ENCODE measurements around the gene INSC.

The INSC gene

GRCh38 chr11:15118431-15118830 is 3.7 kb downstream of the INSC start:
- no peak for TF ChIP-seq ZNF565 (CRISPR knock-in tag; conservative IDR thresholded peaks at IDR 0.05; ENCODE audit: low read depth)
- ATAC-seq: no peak

- no peak for ATAC-seq
- TF ChIP-seq BACH2 (CRISPR knock-in tag; IDR thresholded peaks at IDR 0.05; ENCODE audit: borderline replicate concordance) (no peak), TCF4 (CRISPR knock-in tag; IDR thresholded peaks at IDR 0.05; ENCODE audit: borderline replicate concordance) (no peak), RARB (CRISPR knock-in tag; IDR thresholded peaks at IDR 0.05) (no peak), ZFP3 (CRISPR knock-in tag; IDR thresholded peaks at IDR 0.05) (no peak), ZC3H10 (CRISPR knock-in tag; IDR thresholded peaks at IDR 0.05) (no peak), SNAI2 (CRISPR knock-in tag; IDR thresholded peaks at IDR 0.05) (no peak), CSDC2 (CRISPR knock-in tag; IDR thresholded peaks at IDR 0.05) (no peak), GLIS3 (CRISPR knock-in tag; IDR thresholded peaks at IDR 0.05) (no peak), ZNF8 (CRISPR knock-in tag; IDR thresholded peaks at IDR 0.05) (no peak), TSHZ2 (CRISPR knock-in tag; IDR thresholded peaks at IDR 0.05) (no peak), ISL1 (CRISPR knock-in tag; IDR thresholded peaks at IDR 0.05) (no peak)
- TF ChIP-seq, protein P1, sequence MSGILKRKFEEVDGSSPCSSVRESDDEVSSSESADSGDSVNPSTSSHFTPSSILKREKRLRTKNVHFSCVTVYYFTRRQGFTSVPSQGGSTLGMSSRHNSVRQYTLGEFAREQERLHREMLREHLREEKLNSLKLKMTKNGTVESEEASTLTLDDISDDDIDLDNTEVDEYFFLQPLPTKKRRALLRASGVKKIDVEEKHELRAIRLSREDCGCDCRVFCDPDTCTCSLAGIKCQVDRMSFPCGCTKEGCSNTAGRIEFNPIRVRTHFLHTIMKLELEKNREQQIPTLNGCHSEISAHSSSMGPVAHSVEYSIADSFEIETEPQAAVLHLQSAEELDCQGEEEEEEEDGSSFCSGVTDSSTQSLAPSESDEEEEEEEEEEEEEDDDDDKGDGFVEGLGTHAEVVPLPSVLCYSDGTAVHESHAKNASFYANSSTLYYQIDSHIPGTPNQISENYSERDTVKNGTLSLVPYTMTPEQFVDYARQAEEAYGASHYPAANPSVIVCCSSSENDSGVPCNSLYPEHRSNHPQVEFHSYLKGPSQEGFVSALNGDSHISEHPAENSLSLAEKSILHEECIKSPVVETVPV (CRISPR knock-in tag; IDR thresholded peaks at IDR 0.05): no peak
- TF ChIP-seq, protein P2, sequence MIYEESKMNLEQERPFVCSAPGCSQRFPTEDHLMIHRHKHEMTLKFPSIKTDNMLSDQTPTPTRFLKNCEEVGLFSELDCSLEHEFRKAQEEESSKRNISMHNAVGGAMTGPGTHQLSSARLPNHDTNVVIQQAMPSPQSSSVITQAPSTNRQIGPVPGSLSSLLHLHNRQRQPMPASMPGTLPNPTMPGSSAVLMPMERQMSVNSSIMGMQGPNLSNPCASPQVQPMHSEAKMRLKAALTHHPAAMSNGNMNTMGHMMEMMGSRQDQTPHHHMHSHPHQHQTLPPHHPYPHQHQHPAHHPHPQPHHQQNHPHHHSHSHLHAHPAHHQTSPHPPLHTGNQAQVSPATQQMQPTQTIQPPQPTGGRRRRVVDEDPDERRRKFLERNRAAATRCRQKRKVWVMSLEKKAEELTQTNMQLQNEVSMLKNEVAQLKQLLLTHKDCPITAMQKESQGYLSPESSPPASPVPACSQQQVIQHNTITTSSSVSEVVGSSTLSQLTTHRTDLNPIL (CRISPR knock-in tag; IDR thresholded peaks at IDR 0.05; ENCODE audit: low read depth): no peak
- TF ChIP-seq, protein P3, sequence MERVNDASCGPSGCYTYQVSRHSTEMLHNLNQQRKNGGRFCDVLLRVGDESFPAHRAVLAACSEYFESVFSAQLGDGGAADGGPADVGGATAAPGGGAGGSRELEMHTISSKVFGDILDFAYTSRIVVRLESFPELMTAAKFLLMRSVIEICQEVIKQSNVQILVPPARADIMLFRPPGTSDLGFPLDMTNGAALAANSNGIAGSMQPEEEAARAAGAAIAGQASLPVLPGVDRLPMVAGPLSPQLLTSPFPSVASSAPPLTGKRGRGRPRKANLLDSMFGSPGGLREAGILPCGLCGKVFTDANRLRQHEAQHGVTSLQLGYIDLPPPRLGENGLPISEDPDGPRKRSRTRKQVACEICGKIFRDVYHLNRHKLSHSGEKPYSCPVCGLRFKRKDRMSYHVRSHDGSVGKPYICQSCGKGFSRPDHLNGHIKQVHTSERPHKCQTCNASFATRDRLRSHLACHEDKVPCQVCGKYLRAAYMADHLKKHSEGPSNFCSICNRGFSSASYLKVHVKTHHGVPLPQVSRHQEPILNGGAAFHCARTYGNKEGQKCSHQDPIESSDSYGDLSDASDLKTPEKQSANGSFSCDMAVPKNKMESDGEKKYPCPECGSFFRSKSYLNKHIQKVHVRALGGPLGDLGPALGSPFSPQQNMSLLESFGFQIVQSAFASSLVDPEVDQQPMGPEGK (CRISPR knock-in tag; IDR thresholded peaks at IDR 0.05; ENCODE audit: borderline replicate concordance): no peak
These were observed 4.6 kb downstream of the INSC start for GRCh38 chr11:15119352-15119751.

DNA sequence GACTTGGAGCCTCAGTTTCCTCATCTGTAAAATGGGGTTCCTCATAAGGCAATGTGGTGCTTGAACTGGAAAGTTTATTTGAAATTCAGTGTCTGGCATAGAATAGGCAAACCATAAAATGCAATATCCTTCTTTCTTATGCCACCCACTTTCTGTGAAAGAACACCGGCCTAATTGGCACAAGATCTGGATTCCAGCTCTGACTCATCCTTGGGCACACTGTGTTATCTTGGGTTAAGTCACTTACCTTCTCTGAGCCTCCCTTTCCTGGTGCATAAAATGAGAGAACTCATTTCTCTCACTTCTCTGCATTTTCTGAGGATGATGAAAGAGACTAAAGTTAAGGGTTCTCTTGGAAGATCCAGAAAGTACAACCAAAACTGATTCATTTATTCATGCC is 5.1 kb downstream of the INSC start:
- ATAC-seq: no peak
- TF ChIP-seq BACH2 (CRISPR knock-in tag; IDR thresholded peaks at IDR 0.05; ENCODE audit: borderline replicate concordance): no peak
- TF ChIP-seq, protein P2 (CRISPR knock-in tag; IDR thresholded peaks at IDR 0.05; ENCODE audit: low read depth): no peak
- TF ChIP-seq SNAI2 (CRISPR knock-in tag; IDR thresholded peaks at IDR 0.05): no peak
- TF ChIP-seq, protein P1 (CRISPR knock-in tag; IDR thresholded peaks at IDR 0.05): no peak
- TF ChIP-seq TCF4 (CRISPR knock-in tag; IDR thresholded peaks at IDR 0.05; ENCODE audit: borderline replicate concordance): no peak
- TF ChIP-seq TSHZ2 (CRISPR knock-in tag; IDR thresholded peaks at IDR 0.05): no peak
- no peak for TF ChIP-seq RARB (CRISPR knock-in tag; IDR thresholded peaks at IDR 0.05)
- no peak for TF ChIP-seq ARNTL (CRISPR knock-in tag; IDR thresholded peaks at IDR 0.05; ENCODE audit: borderline replicate concordance, low read depth)
- no peak for TF ChIP-seq OSR1 (CRISPR knock-in tag; IDR thresholded peaks at IDR 0.05)
- TF ChIP-seq GLIS3 (CRISPR knock-in tag; IDR thresholded peaks at IDR 0.05): no peak
- no peak for TF ChIP-seq ZNF565 (CRISPR knock-in tag; conservative IDR thresholded peaks at IDR 0.05; ENCODE audit: low read depth)
- TF ChIP-seq TOX (CRISPR knock-in tag; IDR thresholded peaks at IDR 0.05; ENCODE audit: borderline replicate concordance): no peak
